ENCODE results near the gene TM9SF4.
"Not testable (repeated sequence)": the region's sequence is repeated elsewhere in the genome, so short reads cannot be mapped to it uniquely, and the experiment has no call there.

Gene TM9SF4

GRCh38 chr20:32191422-32191821 is 81.9 kb downstream of the TM9SF4 start:
- DNase-seq, result no peak

- DNase-seq, result no peak
Measured at GRCh38 chr20:32191873-32192272, 82.4 kb downstream of the TM9SF4 start.

DNA sequence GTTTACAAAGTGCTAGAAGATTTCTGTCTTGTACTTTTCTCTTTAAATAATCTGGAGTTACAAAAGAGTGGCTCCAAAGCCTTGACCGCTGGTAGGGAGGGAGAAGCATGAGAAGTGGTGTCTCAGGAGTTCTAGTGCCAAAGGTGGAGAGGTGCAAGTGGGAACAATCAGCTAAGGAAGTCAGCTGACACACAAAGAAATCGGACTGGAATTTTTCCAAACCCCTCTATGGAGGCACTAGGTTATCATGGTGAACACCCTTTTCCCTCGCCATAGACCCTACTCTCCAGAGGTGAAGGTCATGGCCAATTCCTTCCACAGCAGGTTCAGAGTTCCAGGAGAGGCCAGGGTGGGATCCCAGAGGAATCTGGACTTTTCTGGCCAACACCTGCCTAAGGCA is 83.2 kb downstream of the TM9SF4 start:
- DNase-seq, result no peak

DNA sequence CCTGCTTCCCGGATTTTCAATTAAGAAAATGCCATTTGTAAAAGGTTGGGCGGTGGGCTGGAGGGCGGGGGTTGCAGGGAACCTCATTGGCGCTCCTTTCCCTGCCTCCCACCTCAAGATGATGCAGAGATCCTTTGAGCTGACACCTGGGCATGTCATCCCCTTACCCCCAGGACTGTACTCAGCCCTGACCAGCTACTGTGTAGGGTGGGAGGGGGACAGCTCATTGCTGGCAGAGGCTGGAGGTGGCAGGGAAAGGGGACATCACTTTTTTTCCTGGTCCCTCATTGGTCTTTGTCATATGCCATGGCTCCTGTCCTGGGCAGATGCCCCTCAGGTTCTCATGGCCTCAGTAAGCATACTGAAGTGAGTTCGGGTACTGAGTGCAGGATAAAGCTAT is 83.8 kb downstream of the TM9SF4 start:
- DNase-seq, result not testable (repeated sequence)

GRCh38 chr20:32193996-32194395 is 84.5 kb downstream of the TM9SF4 start:
- DNase-seq, result no peak

- no peak for DNase-seq
Measured at GRCh38 chr20:32195581-32195980, 86.1 kb downstream of the TM9SF4 start.

DNA sequence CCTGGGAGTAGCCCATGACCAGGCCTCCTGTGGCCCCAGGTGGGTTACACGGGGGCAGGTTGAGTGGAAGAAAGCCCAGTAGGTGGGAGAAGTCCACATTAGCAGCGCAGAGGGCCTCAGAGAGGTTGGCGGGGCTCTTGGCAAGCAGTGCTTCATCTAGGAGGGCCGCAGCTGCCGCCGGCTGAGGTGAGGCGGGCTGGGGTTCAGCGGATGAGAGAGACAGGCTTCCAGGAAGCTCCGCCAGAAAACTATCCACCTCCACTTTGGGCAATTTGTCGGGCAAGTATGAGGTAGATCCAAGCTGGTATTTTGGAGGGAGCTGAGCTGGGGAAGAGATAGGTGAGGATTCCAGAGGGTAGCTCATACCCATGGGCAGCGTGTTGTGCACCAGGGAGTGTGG is 87.1 kb downstream of the TM9SF4 start:
- DNase-seq, result not testable (repeated sequence)

GRCh38 chr20:32197136-32197535 is 87.6 kb downstream of the TM9SF4 start:
- DNase-seq, result not testable (repeated sequence)

GRCh38 chr20:32199006-32199405 is 89.5 kb downstream of the TM9SF4 start:
- DNase-seq, result no peak

GRCh38 chr20:32201296-32201976 is 91.9 kb downstream of the TM9SF4 start:
- DNase-seq, result no peak

GRCh38 chr20:32201977-32202363 is 92.5 kb downstream of the TM9SF4 start:
- no peak for DNase-seq

GRCh38 chr20:32203356-32204204 is 94.1 kb downstream of the TM9SF4 start:
- DNase-seq, result no peak

DNA sequence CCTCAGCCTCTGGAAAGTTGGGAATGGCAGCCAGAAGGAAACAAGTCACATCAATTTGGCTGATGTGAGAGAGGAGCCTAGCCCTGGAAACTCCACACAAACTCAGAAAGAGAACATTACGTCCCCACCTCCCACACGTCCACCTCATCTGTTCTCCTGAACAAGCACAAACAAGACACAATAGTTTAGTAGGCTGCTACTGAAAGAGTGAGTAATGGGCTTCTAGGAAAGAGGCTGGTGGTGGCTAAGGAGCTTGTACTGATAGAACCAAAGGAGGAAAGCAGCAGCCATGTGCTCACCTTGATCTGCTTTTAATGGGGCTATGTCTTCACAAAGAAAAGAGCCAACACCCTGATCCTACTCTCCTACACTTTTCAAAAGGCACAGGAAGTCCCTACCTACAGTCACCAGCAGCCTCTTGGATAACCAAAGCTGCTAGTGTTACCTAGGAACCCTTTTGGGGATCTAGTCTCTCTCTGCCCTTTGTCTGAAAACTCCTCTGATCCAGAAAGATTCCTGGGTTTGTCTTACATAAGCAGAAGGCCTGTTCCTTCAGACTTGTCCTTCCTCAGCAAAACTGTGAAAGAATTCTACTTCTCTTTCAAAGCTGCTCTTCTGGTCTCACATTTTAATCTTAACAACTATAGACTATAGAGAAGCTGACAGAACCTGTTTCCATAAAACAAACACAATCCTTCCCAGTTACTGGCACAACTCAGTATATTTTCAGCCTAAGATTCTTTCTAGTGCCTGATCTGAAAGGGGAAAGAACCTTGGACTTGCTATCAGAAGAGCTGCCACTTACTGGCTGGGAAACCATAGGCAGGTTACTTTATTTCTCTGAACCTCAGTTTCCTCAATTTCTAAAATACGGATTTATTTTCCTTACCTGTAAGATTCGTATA is 94.9 kb downstream of the TM9SF4 start:
- DNase-seq, result no peak

DNA sequence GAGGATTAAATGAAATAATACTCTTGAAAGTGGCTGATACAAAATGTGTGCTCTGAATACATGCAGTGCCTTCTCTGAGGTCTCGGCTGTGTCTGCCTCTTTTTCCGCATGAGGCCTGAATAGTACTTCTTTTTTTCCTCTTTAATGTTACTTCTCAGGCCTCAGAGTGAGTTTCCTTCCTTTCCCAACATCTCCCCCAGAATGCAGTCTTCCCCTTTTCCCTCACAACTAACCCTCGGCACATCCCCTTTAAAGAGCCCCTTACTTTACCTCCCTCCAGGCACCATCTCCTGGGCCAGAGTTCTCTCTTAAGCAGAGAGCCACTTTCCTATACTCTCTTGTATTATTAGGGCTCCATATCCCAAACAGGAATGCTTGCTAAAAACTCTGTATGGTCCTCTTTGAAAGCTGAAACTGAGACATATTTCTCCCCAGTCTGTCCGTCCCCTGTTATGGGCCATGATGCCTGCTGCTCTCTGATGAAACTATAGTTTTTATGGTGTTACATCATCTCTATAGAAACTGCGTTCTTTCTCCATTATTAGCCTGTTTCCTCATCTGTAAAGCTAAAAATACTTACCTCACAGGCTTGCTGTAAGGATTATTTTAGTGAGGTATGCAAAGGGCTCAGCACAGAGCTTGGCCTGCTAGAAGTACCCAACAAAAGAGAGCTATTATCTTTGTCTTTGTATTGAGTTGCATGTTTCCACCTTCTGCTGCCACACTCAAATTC is 95.8 kb downstream of the TM9SF4 start:
- DNase-seq, result no peak

- no peak for DNase-seq
Measured at GRCh38 chr20:32205843-32206759, 96.6 kb downstream of the TM9SF4 start.

GRCh38 chr20:32206760-32207625 is 97.5 kb downstream of the TM9SF4 start:
- DNase-seq, result no peak

DNA sequence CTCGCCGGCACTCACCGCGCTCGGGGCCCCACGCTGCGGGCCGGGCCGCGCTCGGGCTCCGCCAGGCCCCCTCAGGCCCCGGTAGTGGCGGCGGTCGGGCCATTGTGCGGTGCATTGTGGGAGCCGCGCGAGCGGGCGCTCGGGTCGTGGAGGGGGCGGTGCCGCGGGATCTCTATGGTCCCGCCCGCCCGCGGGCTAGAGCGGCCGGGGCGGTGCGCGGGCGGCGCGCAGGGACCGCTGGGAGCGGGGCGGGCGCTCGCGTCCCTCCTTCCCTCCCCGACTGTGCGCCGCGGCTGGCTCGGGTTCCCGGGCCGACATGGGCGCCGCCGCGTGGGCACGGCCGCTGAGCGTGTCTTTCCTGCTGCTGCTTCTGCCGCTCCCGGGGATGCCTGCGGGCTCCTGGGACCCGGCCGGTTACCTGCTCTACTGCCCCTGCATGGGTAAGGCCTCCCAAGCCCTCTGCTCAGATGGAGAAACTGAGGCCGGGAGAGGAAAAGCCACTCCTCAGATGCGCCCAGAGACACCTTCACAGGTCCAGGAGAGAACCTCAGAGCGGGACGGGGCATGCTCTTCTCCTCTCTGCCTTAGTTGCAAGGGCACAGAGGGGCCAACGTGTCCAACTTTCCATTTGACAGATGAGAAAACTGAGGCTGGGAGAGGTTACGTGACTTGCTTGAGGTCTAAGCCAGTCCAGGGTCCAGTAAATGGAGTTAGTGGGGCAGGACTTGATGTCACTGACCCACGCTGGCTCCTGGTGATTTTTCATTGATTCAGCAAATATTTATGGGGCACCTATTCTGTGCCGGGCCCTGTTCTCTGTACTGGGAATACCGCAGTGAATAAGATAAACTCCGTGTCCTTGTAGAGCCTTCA is 98.3 kb downstream of the TM9SF4 start, which contains the start of the genes PLAGL2 and POFUT1:
Gene PLAGL2 (minus strand): TSS at position 118 of the 873 bp plus-strand sequence. CDS start 5,565 bp downstream, outside the sequence.
Gene POFUT1 (plus strand): TSS at position 255 of the 873 bp plus-strand sequence. CDS start 62 bp downstream, at position 317.
- peak; percentile 68 to 87 (median 74) for DNase-seq

- DNase-seq, result no peak
Measured at GRCh38 chr20:32208499-32209154, 99.1 kb downstream of the TM9SF4 start.

Measured in activated naive CD4-positive, alpha-beta T cell (primary cell).